Prostate gland (tissue), 2 donors: Measurements from ENCODE around the gene CEP76. TPM values are rescaled to one million over a fixed set of nuclear protein-coding genes. Genes with fewer than 3 reads are reported as not detected.

Source experiments
- DNase-seq: peaks from one replicate; pipeline ENCODE4 v3.0.0-alpha.2; 2019; ENCODE audit warnings: low spot score
- H3K27ac ChIP-seq, 2 donors: fragments of 200-600 bp; sonication (generic); 2 replicates each; pipeline ENCODE4 v1.5.1; 2017 to 2019
- H3K27me3 ChIP-seq: fragments of 200-600 bp; sonication (generic); replicated peaks from 2 replicates; pipeline ENCODE4 v1.5.1; 2019; ENCODE audit not compliant: insufficient read depth
- H3K36me3 ChIP-seq, 2 donors: fragments of 200-600 bp; sonication (generic); 1 replicate in 1 of 2; 2 replicates in 1 of 2; pipeline versions ENCODE4 v1.5.1 to v1.8.1; 2017 to 2019
- H3K4me1 ChIP-seq: fragments of 200-600 bp; sonication (generic); replicated peaks from 2 replicates; pipeline ENCODE4 v1.5.1; 2019
- H3K4me3 ChIP-seq, 2 donors: fragments of 200-600 bp; sonication (generic); 2 replicates each; pipeline ENCODE4 v1.5.1; 2017 to 2019
- H3K9me3 ChIP-seq: fragments of 200-600 bp; sonication (generic); 2 replicates; pipeline ENCODE4 v1.5.1; 2017
- CTCF ChIP-seq, 4 experiments: fragments of 200-600 bp in 2 of 4; fragments of 450-650 bp in 2 of 4; sonication (generic) in 2 of 4; IDR thresholded peaks; 1 replicate in 3 of 4; 2 replicates in 1 of 4; pipeline ENCODE4 v1.5.1; 2016 to 2019; ENCODE audit warnings: antibody characterized with exemption in 4 of 4, mild to moderate bottlenecking in 2 of 4, moderate library complexity in 2 of 4
- POLR2A ChIP-seq: fragments of 450-650 bp; IDR thresholded peaks from one replicate; pipeline ENCODE4 v1.6.1; 2016; ENCODE audit warnings: antibody characterized with exemption, mild to moderate bottlenecking
- POLR2AphosphoS5 ChIP-seq: sonication (generic); formaldehyde crosslinking; IDR thresholded peaks from one replicate; pipeline ENCODE4 v1.6.1; 2017; ENCODE audit warnings: antibody characterized with exemption
- WGBS: methylation state at CpG from one replicate; pipeline ENCODE4 v1.1.5; 2018; 5-methylcytosine and 5-hydroxymethylcytosine counted together
- intact Hi-C: fragments of 100-400 bp; cut with DNase I; formaldehyde crosslinking; loops from one replicate; pipeline ENCODE4 v1.14.2; 2022
- total RNA-seq, 2 donors: library from RNA; depleted of rRNA; stranded (reverse); fragments of >200 nt; gene quantifications; one replicate each; pipeline ENCODE4 v1.1.0, GENCODE V29; 2016

CEP76 gene
- total RNA-seq, 2 donors from 2014 or later: 10.5 to 13.3 TPM

DNA sequence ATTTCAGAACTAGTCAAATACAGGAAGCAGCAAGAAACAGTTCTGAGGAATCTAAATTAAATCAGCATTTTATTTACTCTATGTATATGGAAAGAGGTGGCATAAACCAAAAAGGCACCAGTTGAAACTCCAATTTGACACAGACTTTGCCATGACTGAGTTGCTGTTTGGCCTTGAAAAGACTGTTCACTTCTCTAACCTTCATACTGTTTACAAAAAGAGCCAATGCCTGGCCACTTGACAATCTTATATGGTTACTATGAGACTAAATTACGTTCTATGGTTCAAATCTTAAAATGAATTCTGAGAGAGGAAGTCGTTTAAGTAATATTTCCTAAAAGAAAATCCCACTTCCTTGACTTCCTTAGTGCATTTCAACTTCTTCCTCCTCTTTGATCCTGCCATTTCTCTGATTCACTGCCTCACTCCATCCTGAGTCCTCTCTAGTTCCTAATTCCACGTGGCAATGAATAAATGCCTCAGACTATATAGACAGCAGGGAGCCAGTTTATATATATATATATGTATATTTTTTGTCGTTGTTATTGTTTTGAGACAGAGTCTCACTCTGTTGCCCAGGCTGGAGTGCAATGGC lies 13.2 kb downstream of the CEP76 start:
- intact Hi-C loops: no loop called here
- Histone ChIP-seq H3K9me3 (no peaks in the 10 kb centered on the region), H3K36me3 (no peaks in the 10 kb centered on the region), H3K27me3 (no peaks in the 10 kb centered on the region), H3K4me3 (no peak overlapping the region), H3K4me1 (no peaks in the 10 kb centered on the region), H3K27ac (no peak overlapping the region)
- TF ChIP-seq POLR2A: no peak
- TF ChIP-seq POLR2AphosphoS5: no peak
- TF ChIP-seq CTCF (IDR thresholded peaks at IDR 0.05): no peak
- WGBS: 85% methylated on average over 4 of the region's 4 CpGs
- no peak for DNase-seq

- no peaks in the 10 kb centered on the region for H3K36me3 ChIP-seq
- H3K4me3 ChIP-seq: no peak overlapping the region
- no peak overlapping the region for H3K27ac ChIP-seq
- WGBS: 61% methylated on average over 3 of the region's 3 CpGs
- intact Hi-C loops: no loop called here
- DNase-seq: no peak
- TF ChIP-seq POLR2A (no peak), POLR2AphosphoS5 (no peak), CTCF (IDR thresholded peaks at IDR 0.05) (no peak)
- no peaks in the 10 kb centered on the region for H3K27me3 ChIP-seq
- no peaks in the 10 kb centered on the region for H3K9me3 ChIP-seq
- no peaks in the 10 kb centered on the region for H3K4me1 ChIP-seq
Observed at GRCh38 chr18:12686100-12686499, 16.4 kb downstream of the CEP76 start.

GRCh38 chr18:12679183-12679786 lies 23.2 kb downstream of the CEP76 start:
- no peak overlapping the region for H3K4me3 ChIP-seq
- no peak for DNase-seq
- H3K27me3 ChIP-seq: no peaks in the 10 kb centered on the region
- TF ChIP-seq POLR2A (no peak), POLR2AphosphoS5 (peak; percentile 40)
- intact Hi-C loops: no loop called here
- no peaks in the 10 kb centered on the region for H3K9me3 ChIP-seq
- H3K4me1 ChIP-seq: no peaks in the 10 kb centered on the region
- H3K27ac ChIP-seq: no peak overlapping the region
- no peaks in the 10 kb centered on the region for H3K36me3 ChIP-seq
- WGBS: 48% methylated on average over 8 of the region's 8 CpGs

- H3K4me1 ChIP-seq: no peaks in the 10 kb centered on the region
- no peaks in the 10 kb centered on the region for H3K36me3 ChIP-seq
- no peaks in the 10 kb centered on the region for H3K9me3 ChIP-seq
- no peak for TF ChIP-seq POLR2A
- no peak for TF ChIP-seq POLR2AphosphoS5
- no peak for TF ChIP-seq CTCF (IDR thresholded peaks at IDR 0.05)
- no peak for DNase-seq
- WGBS: 89% methylated on average over 5 of the region's 5 CpGs
- no peak overlapping the region for H3K27ac ChIP-seq
- no peak overlapping the region for H3K4me3 ChIP-seq
- H3K27me3 ChIP-seq: no peaks in the 10 kb centered on the region
- intact Hi-C loops: no loop called here
Observed at GRCh38 chr18:12668041-12668440, 34.5 kb downstream of the CEP76 start.

DNA sequence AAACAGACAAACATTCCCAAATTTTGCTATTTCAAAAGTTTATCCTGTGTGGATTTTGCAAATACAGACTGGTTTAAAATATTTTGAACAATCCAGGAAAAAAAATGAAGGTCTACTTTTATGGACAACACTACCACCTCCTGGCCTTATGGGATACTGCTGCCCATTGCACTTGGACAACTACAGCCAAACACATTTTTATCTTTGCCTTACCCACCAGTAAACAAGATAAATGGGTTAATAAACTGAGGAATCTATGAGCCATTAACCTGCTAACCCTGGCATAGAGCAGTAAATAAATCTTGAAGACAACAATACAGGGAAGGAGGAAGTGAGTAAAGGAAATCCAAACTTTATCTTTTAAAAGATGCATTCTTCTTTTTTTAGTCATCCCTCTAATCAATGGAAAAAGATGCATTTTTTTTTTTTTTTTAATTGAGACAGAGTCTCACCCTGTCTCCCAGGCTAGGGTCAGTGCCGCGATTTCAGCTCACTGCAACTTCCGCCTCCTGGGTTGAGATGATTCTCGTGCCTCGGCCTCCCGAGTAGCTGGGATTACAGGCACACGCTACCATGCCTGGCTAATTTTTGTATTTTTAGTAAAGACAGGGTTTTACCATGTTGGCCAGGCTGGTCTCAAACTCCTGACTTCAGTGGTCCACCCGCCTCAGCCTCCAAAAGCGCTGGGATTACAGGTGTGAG lies 42.5 kb downstream of the CEP76 start:
- DNase-seq: peak; percentile 40
- H3K4me3 ChIP-seq: no peak overlapping the region
- 69% methylated on average over 9 of the region's 9 CpGs for WGBS
- no peaks in the 10 kb centered on the region for H3K27me3 ChIP-seq
- TF ChIP-seq POLR2AphosphoS5 (peak; percentile 38), POLR2A (no peak), CTCF (IDR thresholded peaks at IDR 0.05) (peak; percentile 62 to 92 (median 90))
- no peak overlapping the region for H3K27ac ChIP-seq
- intact Hi-C loops: loop anchor here (2.0 to 10.0 kb wide), 5 partner anchors 42 to 385 kb away; partner anchors contain the start of genes CEP76, PRELID3A and PSMG2
- no peaks in the 10 kb centered on the region for H3K4me1 ChIP-seq
- H3K9me3 ChIP-seq: no peaks in the 10 kb centered on the region
- H3K36me3 ChIP-seq: no peaks in the 10 kb centered on the region
